Stimulated activated CD8-positive, alpha-beta memory T cell treated with anti-CD3 and anti-CD28 coated beads, Interleukin-15, amount 100 ng/mL, for 24 hours (primary cell): ENCODE results near the gene BRD4.

Experiments
- DNase-seq: peaks from one replicate; pipeline ENCODE4 v3.0.0-alpha.2; 2020; ENCODE audit warnings: low read depth

BRD4 gene

GRCh38 chr19:15188851-15189250 lies 143.5 kb downstream of the BRD4 start:
- DNase-seq, result no peak

DNA sequence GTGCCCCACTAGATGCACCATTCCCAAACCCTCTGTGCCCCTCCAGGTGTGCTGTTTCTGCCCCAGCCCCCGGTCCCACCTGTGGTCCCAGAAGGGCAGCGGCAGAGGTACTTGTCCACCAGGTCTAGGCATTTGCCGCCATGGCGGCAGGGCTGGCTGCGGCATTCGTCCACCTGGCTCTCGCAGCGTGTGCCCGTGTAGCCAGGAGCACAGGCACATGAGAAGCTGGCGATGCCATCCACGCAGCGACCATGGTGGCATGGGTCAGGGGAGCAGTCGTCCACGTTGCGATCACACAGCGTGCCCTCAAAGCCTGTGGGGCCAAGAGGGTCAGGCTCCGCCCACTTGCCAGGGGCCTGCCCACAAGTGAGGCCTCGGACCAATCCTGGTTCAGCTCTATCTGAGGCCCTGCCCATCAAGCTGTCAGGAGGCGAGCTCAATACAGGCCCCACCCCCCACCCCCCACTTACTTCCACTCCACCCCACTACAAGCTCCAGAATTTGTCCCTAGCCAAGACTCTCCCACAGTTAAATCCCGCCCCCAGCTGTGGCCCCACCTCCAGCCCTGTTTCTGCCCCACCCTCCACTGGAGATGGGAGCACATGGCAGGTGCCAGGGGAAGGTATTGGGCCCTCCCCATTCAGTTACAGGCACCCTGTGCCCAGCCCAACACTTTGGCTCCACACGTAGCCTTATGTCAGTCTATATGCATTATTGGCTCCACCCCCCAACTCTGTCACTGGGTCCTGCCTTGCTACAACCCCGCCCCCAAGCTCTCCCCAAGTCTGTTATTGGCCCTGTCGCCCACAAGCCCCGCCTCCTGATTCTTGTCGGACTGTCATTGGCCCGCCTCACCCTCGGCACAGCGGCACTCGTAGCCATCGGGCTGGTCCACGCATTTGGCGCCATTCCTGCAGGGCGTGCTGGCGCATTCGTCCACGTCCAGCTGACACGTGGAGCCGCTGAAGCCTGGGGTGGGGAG lies 145.0 kb downstream of the BRD4 start:
- no peak for DNase-seq
